Measurements from ENCODE around the gene TRAPPC5. TPM values are rescaled to one million over a fixed set of nuclear protein-coding genes. Genes with fewer than 3 reads are reported as not detected.

Gene TRAPPC5
- total RNA-seq, 1 experiment from 2014 or later = 96.8 TPM

DNA sequence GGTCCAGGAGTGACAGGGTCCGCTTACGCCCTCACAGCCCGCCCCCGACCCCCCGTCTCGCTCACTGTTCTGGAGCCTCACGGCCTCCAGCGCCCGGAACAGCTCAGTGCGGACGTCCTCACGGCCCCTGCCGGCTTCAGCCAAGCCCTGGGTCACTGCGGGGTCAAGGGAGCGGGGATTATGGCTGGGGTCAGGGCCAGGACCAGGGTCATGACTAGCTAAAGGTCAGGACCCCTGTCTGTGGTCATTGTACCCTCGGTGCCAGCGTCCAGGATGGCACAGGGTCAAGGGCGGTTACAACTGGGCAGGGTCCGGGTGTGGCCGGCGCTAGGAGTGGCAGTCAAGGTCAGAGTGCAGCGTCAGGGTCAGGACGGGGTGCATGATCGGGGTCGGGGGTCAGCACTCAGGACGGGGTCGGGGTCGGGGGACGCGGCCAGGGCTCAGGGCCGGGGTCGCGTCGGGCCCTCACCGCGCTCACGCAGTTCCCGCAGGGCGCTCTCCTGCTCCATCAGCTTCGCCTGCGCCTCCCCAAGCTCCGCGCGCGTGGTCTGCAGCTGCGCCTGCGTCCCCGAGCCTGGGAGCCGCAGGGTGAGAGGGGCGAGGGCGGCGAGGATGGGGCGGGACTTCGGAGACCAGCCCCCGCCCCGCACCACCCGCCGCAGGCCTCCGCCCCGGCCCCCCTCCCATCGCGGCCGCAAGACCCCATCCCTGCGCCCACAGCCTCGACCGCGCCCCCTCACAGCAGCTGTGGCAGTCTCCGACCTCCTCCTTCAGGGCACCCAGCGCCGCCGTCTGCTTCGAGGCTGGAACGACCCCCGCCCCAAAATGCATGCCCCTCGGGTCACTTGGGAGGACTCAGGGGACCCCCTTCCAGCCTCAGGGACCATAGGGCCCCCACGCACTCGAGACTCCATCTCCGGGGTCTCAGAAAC lies 49.9 kb downstream of the TRAPPC5 start:
- DNase-seq (ENCODE audit: low read depth) = no peak

DNA sequence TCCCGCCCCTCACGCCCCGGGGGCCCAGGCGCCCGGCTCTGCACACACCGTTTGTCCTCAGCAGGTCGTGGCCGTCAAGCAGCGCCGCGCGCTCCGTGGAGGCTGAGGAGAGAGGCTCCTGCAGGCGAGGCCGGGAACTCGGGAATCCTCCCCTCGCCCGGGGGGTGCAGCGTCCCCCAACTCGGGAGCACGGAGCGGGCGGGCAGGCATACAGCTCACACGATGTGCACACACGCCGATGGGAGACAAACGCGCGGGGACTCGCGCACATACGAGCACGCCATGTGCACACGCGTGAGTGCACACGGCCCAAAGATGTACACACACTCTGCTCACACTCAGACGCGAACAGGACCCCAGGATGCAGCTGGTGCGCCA lies 50.6 kb downstream of the TRAPPC5 start:
- no peak for DNase-seq (ENCODE audit: low read depth)

DNA sequence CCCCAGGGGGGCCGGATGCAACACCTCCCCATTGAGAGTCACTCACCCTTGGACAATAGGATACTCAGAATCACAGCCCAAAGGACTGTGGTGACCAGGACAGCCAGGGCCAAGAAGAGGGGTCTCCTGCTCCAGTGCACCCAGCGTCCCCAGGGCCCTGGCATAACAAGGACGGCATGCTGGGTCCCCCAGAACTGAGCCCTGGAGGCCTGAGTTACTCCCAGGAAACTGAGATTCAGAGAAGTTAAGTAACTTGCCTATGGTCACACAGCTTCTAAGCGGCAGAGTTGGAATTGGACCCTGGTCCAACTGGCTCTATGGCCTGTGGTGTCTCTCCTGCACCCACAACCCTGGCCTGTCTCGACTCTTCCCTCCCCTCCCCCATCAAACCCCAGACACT lies 51.0 kb downstream of the TRAPPC5 start:
- DNase-seq (ENCODE audit: low read depth) = no peak

DNA sequence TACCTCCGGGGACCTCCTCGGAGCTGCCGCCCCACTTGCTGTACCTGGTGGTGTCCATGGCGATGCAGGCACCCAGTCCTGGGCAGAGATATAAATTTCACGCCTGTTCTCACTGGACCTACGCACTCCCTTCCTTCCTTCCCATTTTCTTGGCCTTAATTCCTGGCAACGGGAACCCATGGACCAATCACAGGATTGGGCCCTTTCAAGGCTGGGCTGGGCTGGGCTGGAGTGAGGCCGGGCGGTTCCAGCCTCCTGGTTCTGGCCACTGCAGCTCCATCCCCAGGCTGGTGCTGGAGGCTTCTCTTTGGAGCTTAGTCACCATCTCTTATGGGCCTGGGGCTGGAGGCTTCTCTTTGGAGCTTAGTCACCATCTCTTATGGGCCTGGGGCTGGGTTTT lies 51.4 kb downstream of the TRAPPC5 start, which contains the start of gene CLEC4G:
Gene CLEC4G, minus strand, starts transcription at position 66 of the 400 bp plus-strand sequence. Its CDS starts 8 bp downstream, at position 58.
- no peak for DNase-seq (ENCODE audit: low read depth)

DNA sequence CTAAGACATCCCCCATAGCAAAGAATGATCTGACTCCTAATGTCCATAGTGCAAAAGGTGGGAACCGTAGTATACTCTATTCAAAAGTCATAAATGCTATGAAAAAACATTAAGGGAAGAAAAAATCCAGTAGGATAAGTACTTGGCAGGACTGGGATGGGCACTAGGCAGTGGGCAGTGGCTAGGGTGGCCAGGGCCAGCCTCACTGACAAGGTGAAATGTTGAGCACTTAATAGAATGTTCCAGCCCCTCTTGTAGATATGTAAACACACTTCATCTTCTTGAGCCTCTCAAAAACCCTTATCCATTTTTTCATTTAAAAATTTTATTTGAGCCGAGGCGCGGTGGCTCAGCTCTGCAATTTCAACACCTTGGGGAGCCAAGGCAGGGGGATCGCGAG lies 52.7 kb downstream of the TRAPPC5 start:
- DNase-seq (ENCODE audit: low read depth) = no peak

DNA sequence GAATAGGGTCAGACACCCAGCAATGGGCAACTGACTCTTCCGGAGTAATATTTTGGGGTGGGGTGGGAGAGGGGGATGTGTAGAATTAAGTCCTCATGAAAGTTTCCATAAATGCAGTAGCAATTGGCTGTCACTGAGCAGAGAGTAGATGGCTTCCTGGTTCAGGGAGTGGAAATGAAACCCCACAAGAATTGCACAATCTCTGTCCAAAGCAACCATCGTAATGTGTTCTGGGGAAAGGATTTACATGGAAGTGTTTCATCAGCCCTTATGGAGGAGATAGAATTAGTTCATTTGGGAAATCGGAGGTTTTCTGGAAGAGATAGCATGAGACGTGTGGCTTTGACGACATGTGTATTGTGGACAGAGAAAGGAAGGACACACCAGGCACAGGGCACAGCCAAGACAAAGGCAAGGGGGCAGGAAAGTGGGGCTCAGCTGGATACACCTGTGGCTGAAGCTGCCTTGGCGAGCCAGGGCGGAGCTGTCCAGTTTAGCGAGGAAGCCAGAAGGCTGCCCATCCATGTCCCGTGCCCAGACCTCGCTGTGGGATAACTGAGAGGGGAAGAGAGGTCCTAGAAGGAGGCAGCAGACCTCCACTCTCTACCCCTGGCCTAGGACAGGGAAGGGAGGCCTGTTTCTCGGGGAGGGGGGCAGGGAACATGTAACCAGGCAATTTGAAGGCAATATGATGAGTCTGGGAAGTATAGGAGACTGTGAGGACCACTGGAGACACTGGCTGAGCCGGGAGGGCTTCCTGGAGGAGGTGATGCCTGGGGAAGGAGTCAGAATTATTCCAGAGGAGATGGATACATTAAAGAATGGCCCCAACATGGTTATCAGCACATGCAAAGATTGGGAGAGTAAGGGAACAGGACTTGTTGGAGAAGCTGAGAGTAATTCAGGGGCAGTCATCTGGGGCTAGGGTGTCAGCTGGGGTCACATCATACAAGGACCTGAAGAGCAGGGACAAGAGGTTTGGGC lies 53.9 kb downstream of the TRAPPC5 start:
- DNase-seq (ENCODE audit: low read depth) = peak; percentile 2

DNA sequence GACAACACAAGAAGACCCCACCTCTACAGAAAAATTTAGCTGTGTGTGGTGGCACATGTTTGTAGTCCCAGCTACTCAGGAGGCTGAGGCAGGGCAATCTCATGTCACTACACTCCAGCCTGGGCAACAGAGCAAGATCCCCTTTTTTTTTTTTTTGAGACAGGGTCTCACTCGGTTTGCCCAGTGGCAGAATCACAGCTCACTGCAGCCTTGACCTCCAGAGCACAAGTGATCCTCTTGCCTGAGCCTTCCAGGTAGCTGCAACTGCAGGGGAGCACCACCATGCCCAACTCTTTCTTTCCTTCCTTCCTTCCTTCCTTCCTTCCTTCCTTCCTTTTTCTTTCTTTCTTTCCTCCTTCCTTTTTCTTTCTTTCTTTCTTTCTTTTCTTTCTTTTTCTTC lies 55.5 kb downstream of the TRAPPC5 start:
- no peak for DNase-seq (ENCODE audit: low read depth)

DNA sequence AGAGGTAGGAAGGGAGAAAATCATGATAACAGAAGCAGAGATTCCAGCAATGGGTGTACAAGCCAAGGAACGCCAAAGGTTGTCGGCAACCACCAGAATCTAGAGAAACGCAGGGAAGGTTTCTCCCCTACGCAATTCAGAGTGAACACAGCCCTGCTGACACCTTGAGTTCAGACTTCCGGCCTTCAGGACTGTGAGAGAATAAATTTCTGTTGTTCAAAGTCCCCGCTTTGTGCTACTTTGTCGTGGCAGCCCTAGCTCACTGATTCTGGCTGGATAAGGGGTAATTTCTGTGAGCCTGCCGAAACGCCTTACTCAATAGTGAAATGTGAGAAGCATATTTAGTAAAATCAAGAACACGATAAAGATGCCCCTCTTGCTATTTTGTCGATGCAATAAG lies 56.6 kb downstream of the TRAPPC5 start:
- DNase-seq (ENCODE audit: low read depth) = no peak

Other genes starting within 250 kb of the TRAPPC5 start
- 3.5 and 3.8 TPM in 2 replicates for gene PEX11G, start 191.8 kb upstream of the TRAPPC5 start, total RNA-seq (2014; rRNA removed)
- 59.1 and 59.6 TPM in 2 replicates for gene ZNF358, start 164.7 kb upstream of the TRAPPC5 start, total RNA-seq (2014; rRNA removed)
- 7.4 and 8.9 TPM in 2 replicates for gene MCOLN1, start 158.2 kb upstream of the TRAPPC5 start, total RNA-seq (2014; rRNA removed)
- gene PNPLA6, start 145.1 kb upstream of the TRAPPC5 start, total RNA-seq (2014; rRNA removed) = 64.7 and 81.5 TPM in 2 replicates
- not detected in 2 replicates for gene CAMSAP3, start 85.0 kb upstream of the TRAPPC5 start, total RNA-seq (2014; rRNA removed)
- gene XAB2, start 51.3 kb upstream of the TRAPPC5 start, total RNA-seq (2014; rRNA removed) = 37.1 and 39.0 TPM in 2 replicates
- 6.4 and 13.1 TPM in 2 replicates for gene PET100, start 51.0 kb upstream of the TRAPPC5 start, total RNA-seq (2014; rRNA removed)
- not detected in 2 replicates for gene PCP2, start 47.1 kb upstream of the TRAPPC5 start, total RNA-seq (2014; rRNA removed)
- 0.11 TPM in 1 of 2 replicates, not detected in the other for gene STXBP2, start 43.7 kb upstream of the TRAPPC5 start, total RNA-seq (2014; rRNA removed)
- not detected in 2 replicates for gene RETN, start 11.8 kb upstream of the TRAPPC5 start, total RNA-seq (2014; rRNA removed)
- gene MCEMP1, start 3.7 kb upstream of the TRAPPC5 start, total RNA-seq (2014; rRNA removed) = not detected in 2 replicates
- gene FCER2, start 21.3 kb downstream of the TRAPPC5 start, total RNA-seq (2014; rRNA removed) = not detected in 2 replicates
- not detected in 2 replicates for gene CLEC4G, start 51.3 kb downstream of the TRAPPC5 start, total RNA-seq (2014; rRNA removed)
- not detected in 2 replicates for gene CD209, start 66.7 kb downstream of the TRAPPC5 start, total RNA-seq (2014; rRNA removed)
- gene CLEC4M, start 82.4 kb downstream of the TRAPPC5 start, total RNA-seq (2014; rRNA removed) = not detected in 2 replicates
- gene EVI5L, start 149.4 kb downstream of the TRAPPC5 start, total RNA-seq (2014; rRNA removed) = 19.5 and 21.5 TPM in 2 replicates
- gene PRR36, start 193.6 kb downstream of the TRAPPC5 start, total RNA-seq (2014; rRNA removed) = not detected in 2 replicates
- 1.6 and 1.9 TPM in 2 replicates for gene LRRC8E, start 207.7 kb downstream of the TRAPPC5 start, total RNA-seq (2014; rRNA removed)
- 9.8 and 13.0 TPM in 2 replicates for gene MAP2K7, start 223.0 kb downstream of the TRAPPC5 start, total RNA-seq (2014; rRNA removed)
- 1.9 and 3.5 TPM in 2 replicates for gene TGFBR3L, start 234.0 kb downstream of the TRAPPC5 start, total RNA-seq (2014; rRNA removed)
- 25.5 and 28.8 TPM in 2 replicates for gene SNAPC2, start 239.5 kb downstream of the TRAPPC5 start, total RNA-seq (2014; rRNA removed)
- gene CTXN1, start 245.3 kb downstream of the TRAPPC5 start, total RNA-seq (2014; rRNA removed) = 1.6 and 3.2 TPM in 2 replicates

Data from LHCN-M2 (cell line).